Measurements from ENCODE around the gene PRR15L.

DNA sequence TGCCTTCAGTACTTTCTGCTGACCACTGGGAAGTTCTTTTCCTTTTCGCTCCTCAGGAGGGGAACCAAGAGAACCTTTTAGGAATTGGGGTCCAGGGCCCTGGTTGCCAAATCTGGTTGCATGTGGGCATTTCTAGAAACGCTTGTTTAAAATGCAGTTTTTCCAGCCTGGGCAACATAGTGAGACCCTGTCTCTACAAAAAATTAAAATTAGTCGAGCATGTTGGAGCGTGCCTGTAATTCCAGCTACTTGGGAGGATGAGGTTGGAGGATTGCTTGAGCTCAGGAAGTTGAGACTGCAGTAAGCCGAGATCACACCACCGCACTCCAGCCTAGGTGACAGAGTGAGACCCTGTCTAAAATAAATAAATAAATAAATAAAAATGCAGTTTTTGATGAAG lies 15.1 kb downstream of the PRR15L start:
- no peak for TF ChIP-seq SMC3 (IDR thresholded peaks at IDR 0.05; ENCODE audit: low read depth, low read length)
- TF ChIP-seq, protein P1, sequence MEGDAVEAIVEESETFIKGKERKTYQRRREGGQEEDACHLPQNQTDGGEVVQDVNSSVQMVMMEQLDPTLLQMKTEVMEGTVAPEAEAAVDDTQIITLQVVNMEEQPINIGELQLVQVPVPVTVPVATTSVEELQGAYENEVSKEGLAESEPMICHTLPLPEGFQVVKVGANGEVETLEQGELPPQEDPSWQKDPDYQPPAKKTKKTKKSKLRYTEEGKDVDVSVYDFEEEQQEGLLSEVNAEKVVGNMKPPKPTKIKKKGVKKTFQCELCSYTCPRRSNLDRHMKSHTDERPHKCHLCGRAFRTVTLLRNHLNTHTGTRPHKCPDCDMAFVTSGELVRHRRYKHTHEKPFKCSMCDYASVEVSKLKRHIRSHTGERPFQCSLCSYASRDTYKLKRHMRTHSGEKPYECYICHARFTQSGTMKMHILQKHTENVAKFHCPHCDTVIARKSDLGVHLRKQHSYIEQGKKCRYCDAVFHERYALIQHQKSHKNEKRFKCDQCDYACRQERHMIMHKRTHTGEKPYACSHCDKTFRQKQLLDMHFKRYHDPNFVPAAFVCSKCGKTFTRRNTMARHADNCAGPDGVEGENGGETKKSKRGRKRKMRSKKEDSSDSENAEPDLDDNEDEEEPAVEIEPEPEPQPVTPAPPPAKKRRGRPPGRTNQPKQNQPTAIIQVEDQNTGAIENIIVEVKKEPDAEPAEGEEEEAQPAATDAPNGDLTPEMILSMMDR (conservative IDR thresholded peaks at IDR 0.05; ENCODE audit: low read depth, low read length) = no peak
- TF ChIP-seq CEBPB (IDR thresholded peaks at IDR 0.05; ENCODE audit: low read depth, low read length) = no peak
